GM23338 (cell line): ENCODE results near the gene ZDHHC13. TPM values are rescaled to one million over a fixed set of nuclear protein-coding genes. Genes with fewer than 3 reads are reported as not detected.

ENCODE experiments used
- ATAC-seq: fragments of 200-7000 bp; cut with Tn5 transposase; 3 replicates; pipeline ENCODE4 v1.9.1; 2020
- DNase-seq: peaks from one replicate; pipeline ENCODE4 v3.0.0-alpha.2; 2015; ENCODE audit warnings: low spot score
- H2AFZ ChIP-seq: fragments of 200-600 bp; sonication (generic); 2 replicates; pipeline ENCODE4 v1.8.0; 2016; ENCODE audit warnings: antibody characterized with exemption, mild to moderate bottlenecking, moderate library complexity
- H3F3A ChIP-seq: fragments of 200-600 bp; sonication (generic); replicated peaks from 2 replicates; pipeline ENCODE4 v1.8.0; 2017; ENCODE audit warnings: antibody characterized with exemption, mixed run types, low read depth
- H3K27ac ChIP-seq: fragments of 200-600 bp; sonication (generic); 2 replicates; pipeline ENCODE4 v1.6.1; 2016; ENCODE audit warnings: low read depth
- H3K27me3 ChIP-seq: fragments of 200-600 bp; sonication (generic); 2 replicates; pipeline ENCODE4 v1.8.0; 2016; ENCODE audit warnings: mild to moderate bottlenecking, mixed run types, moderate library complexity; ENCODE audit not compliant: insufficient read depth
- H3K36me3 ChIP-seq: fragments of 200-600 bp; sonication (generic); 2 replicates; pipeline ENCODE4 v1.8.0; 2016; ENCODE audit warnings: mild to moderate bottlenecking; ENCODE audit not compliant: insufficient read depth
- H3K4me1 ChIP-seq: fragments of 200-600 bp; sonication (generic); 2 replicates; pipeline ENCODE4 v1.8.0; 2016; ENCODE audit warnings: mild to moderate bottlenecking, moderate library complexity; ENCODE audit not compliant: insufficient read depth
- H3K4me2 ChIP-seq: fragments of 200-600 bp; sonication (generic); 2 replicates; pipeline ENCODE4 v1.7.1; 2017; ENCODE audit warnings: mixed run types
- H3K4me3 ChIP-seq: fragments of 200-600 bp; sonication (generic); 2 replicates; pipeline ENCODE4 v1.6.1; 2016; ENCODE audit warnings: mixed run types
- H3K79me2 ChIP-seq: fragments of 200-600 bp; sonication (generic); replicated peaks from 2 replicates; pipeline ENCODE4 v1.8.0; 2017; ENCODE audit warnings: mild to moderate bottlenecking; ENCODE audit not compliant: insufficient read depth
- H3K9me2 ChIP-seq: fragments of 200-600 bp; sonication (generic); 2 replicates; pipeline ENCODE4 v1.8.0; 2017; ENCODE audit not compliant: insufficient read depth
- H4K20me1 ChIP-seq: fragments of 200-600 bp; sonication (generic); replicated peaks from 2 replicates; pipeline ENCODE4 v1.8.0; 2017; ENCODE audit warnings: mild to moderate bottlenecking; ENCODE audit not compliant: insufficient read depth
- H3K27ac Mint-ChIP-seq: 2 replicates; pipeline ENCODE4 v1.8.0; 2020; ENCODE audit warnings: inconsistent platforms, mild to moderate bottlenecking, moderate library complexity, mixed read lengths
- H3K27me3 Mint-ChIP-seq: 3 replicates; pipeline ENCODE4 v1.8.0; 2022; ENCODE audit warnings: low read depth, mild to moderate bottlenecking, moderate library complexity, mixed read lengths, inconsistent platforms; ENCODE audit not compliant: insufficient read depth, poor library complexity
- H3K36me3 Mint-ChIP-seq: 3 replicates; pipeline ENCODE4 v1.8.0; 2021; ENCODE audit warnings: low read depth, mild to moderate bottlenecking, inconsistent platforms, moderate library complexity, mixed read lengths
- H3K4me1 Mint-ChIP-seq: 3 replicates; pipeline ENCODE4 v1.8.0; 2020; ENCODE audit warnings: mild to moderate bottlenecking, inconsistent platforms, mixed read lengths
- H3K4me3 Mint-ChIP-seq: 3 replicates; pipeline ENCODE4 v1.8.0; 2021; ENCODE audit warnings: moderate library complexity, mild to moderate bottlenecking, inconsistent platforms, mixed read lengths
- H3K9me3 Mint-ChIP-seq: 3 replicates; pipeline ENCODE4 v1.8.0; 2020; ENCODE audit warnings: moderate library complexity, mild to moderate bottlenecking, inconsistent platforms, mixed read lengths
- CTCF ChIP-seq, 2 experiments: fragments of 200-600 bp in 1 of 2; sonication (generic) in 1 of 2; conservative IDR thresholded peaks; 2 replicates each; pipeline versions ENCODE4 v1.5.1 to v1.6.1; 2016 to 2017; ENCODE audit warnings: antibody characterized with exemption in 2 of 2, low read depth in 2 of 2, mild to moderate bottlenecking in 2 of 2, moderate library complexity in 1 of 2
- ETS1 ChIP-seq: IDR thresholded peaks from 2 replicates; pipeline ENCODE4 v1.6.1; 2016; ENCODE audit warnings: antibody characterized with exemption
- EZH2phosphoT487 ChIP-seq: fragments of 200-600 bp; sonication (generic); IDR thresholded peaks from one replicate; pipeline ENCODE4 v1.8.1; 2018; ENCODE audit warnings: antibody characterized with exemption; ENCODE audit not compliant: unreplicated experiment
- JUNB ChIP-seq: IDR thresholded peaks from one replicate; pipeline ENCODE4 v1.6.1; 2016; ENCODE audit warnings: antibody characterized with exemption; ENCODE audit not compliant: unreplicated experiment
- NANOG ChIP-seq: IDR thresholded peaks from 2 replicates; pipeline ENCODE4 v1.6.1; 2016; ENCODE audit warnings: antibody characterized with exemption, borderline replicate concordance
- REST ChIP-seq: IDR thresholded peaks from one replicate; pipeline ENCODE4 v1.6.1; 2018; ENCODE audit warnings: antibody characterized with exemption; ENCODE audit not compliant: unreplicated experiment
- STAT1 ChIP-seq: IDR thresholded peaks from one replicate; pipeline ENCODE4 v1.6.1; 2016; ENCODE audit warnings: antibody characterized with exemption; ENCODE audit not compliant: unreplicated experiment
- ZNF462 ChIP-seq: fragments of 250-450 bp; sonication (Bioruptor Pico); IDR thresholded peaks from 2 replicates; pipeline ENCODE4 v1.5.0; 2020; ENCODE audit warnings: mild to moderate bottlenecking, moderate library complexity
- polyA plus RNA-seq: library from polyadenylated mRNA; unstranded; fragments of >200 nt; fragmentation: Nextera tagmentation; extraction: Ambion mirVana; gene quantifications from 2 replicates; pipeline ENCODE4 v1.2.1, GENCODE V29; 2016
- total RNA-seq: library from RNA; depleted of rRNA; stranded (reverse); fragments of >200 nt; shearing (Covaris generic); gene quantifications from 2 replicates; pipeline ENCODE4 v1.2.3, GENCODE V29; 2014

Gene ZDHHC13
- total and polyA plus RNA-seq, 2 experiments from 2014 or later: 21.0 to 27.7 TPM

GRCh38 chr11:19216709-19217374, 99.9 kb downstream of the ZDHHC13 start:
- Mint-ChIP-seq H3K4me1 (peaks cover 6% of the 10 kb centered on the region; the same call in 2 of the 3 replicates), H3K4me3 (no peak overlapping the region), H3K9me3 (no peaks in the 10 kb centered on the region), H3K27ac (no peak overlapping the region), H3K36me3 (peaks cover 2% of the 10 kb centered on the region; the same call in 1 of the 3 replicates), H3K27me3 (no peaks in the 10 kb centered on the region)
- Histone ChIP-seq H3K79me2 (no peaks in the 10 kb centered on the region), H3K9me2 (no peaks in the 10 kb centered on the region), H3K4me3 (no peak overlapping the region), H3K27me3 (no peaks in the 10 kb centered on the region), H2AFZ (no peak overlapping the region), H3F3A (no peaks in the 10 kb centered on the region), H3K4me1 (0 out of 2 replicates have a peak, but pooled peaks cover 3% of the 10 kb centered on the region), H3K4me2 (no peak overlapping the region), H3K36me3 (no peaks in the 10 kb centered on the region), H4K20me1 (no peaks in the 10 kb centered on the region), H3K27ac (no peak overlapping the region)
- DNase-seq (no peak), ATAC-seq (no peak)
- TF ChIP-seq CTCF (conservative IDR thresholded peaks at IDR 0.05; ENCODE audit: low read depth in 2 of 2) (no peak), STAT1 (no peak)

GRCh38 chr11:19218216-19218615, 101.2 kb downstream of the ZDHHC13 start:
- Histone ChIP-seq H4K20me1 (no peaks in the 10 kb centered on the region), H3K27ac (no peak overlapping the region), H2AFZ (no peak overlapping the region; the same call in 1 of the 2 replicates), H3K4me3 (no peak overlapping the region), H3K36me3 (no peaks in the 10 kb centered on the region), H3K4me2 (no peak overlapping the region), H3F3A (no peaks in the 10 kb centered on the region), H3K79me2 (no peaks in the 10 kb centered on the region), H3K27me3 (no peaks in the 10 kb centered on the region), H3K4me1 (0 out of 2 replicates have a peak, but pooled peaks cover 3% of the 10 kb centered on the region), H3K9me2 (no peaks in the 10 kb centered on the region)
- Mint-ChIP-seq H3K4me3 (no peak overlapping the region), H3K27ac (no peak overlapping the region), H3K9me3 (no peaks in the 10 kb centered on the region), H3K36me3 (peaks cover 12% of the 10 kb centered on the region), H3K4me1 (peaks cover 6% of the 10 kb centered on the region; the same call in 2 of the 3 replicates), H3K27me3 (no peaks in the 10 kb centered on the region)
- ATAC-seq (no peak), DNase-seq (no peak)
- TF ChIP-seq ZNF462 (CRISPR knock-in tag) (no peak), REST (no peak), EZH2phosphoT487 (no peak), NANOG (no peak), STAT1 (no peak), JUNB (no peak), ETS1 (no peak)
